Measurements from ENCODE around the gene ING5. TPM values are rescaled to one million over a fixed set of nuclear protein-coding genes. Genes with fewer than 3 reads are reported as not detected.

Gene ING5
- total and polyA plus RNA-seq, 8 donors, result 14.1 to 63.9 (median 22.3) TPM

GRCh38 chr2:241762321-241762932 lies 60.6 kb downstream of the ING5 start:
- no peak for FAIRE-seq
- DNase-seq, result peak in 2 of 6 donors; percentile 9 to 15
- no peaks in the 10 kb centered on the region for H3K36me3 ChIP-seq
- no peaks in the 10 kb centered on the region for H3K27me3 ChIP-seq
- no peak overlapping the region for H3K27ac ChIP-seq
- ATAC-seq, result no peak
- H3K9me3 ChIP-seq, result no peaks in the 10 kb centered on the region
- WGBS, 2 donors, result 77 to 85% methylated on average over 18 of the region's 18 CpGs
- intact Hi-C loops (cut with DNase I), result no loop called here
- H3K4me1 ChIP-seq, result no peaks in the 10 kb centered on the region
- no peak for TF ChIP-seq CTCF (IDR thresholded peaks at IDR 0.05)
- H3K4me3 ChIP-seq, result no peak overlapping the region

GRCh38 chr2:241762933-241763369 lies 61.1 kb downstream of the ING5 start:
- H3K27ac ChIP-seq, result no peak overlapping the region
- H3K27me3 ChIP-seq, result no peaks in the 10 kb centered on the region
- peak in 1 of 6 donors; percentile 14 for DNase-seq
- H3K9me3 ChIP-seq, result no peaks in the 10 kb centered on the region
- FAIRE-seq, result no peak
- intact Hi-C loops (cut with DNase I), result no loop called here
- TF ChIP-seq CTCF (IDR thresholded peaks at IDR 0.05), result no peak
- WGBS, 2 donors, result 88 to 91% methylated on average over 13 of the region's 13 CpGs
- peak in 2 of 4 donors; percentile 32 to 51 for ATAC-seq
- no peaks in the 10 kb centered on the region for H3K36me3 ChIP-seq
- no peak overlapping the region for H3K4me3 ChIP-seq
- H3K4me1 ChIP-seq, result no peaks in the 10 kb centered on the region

DNA sequence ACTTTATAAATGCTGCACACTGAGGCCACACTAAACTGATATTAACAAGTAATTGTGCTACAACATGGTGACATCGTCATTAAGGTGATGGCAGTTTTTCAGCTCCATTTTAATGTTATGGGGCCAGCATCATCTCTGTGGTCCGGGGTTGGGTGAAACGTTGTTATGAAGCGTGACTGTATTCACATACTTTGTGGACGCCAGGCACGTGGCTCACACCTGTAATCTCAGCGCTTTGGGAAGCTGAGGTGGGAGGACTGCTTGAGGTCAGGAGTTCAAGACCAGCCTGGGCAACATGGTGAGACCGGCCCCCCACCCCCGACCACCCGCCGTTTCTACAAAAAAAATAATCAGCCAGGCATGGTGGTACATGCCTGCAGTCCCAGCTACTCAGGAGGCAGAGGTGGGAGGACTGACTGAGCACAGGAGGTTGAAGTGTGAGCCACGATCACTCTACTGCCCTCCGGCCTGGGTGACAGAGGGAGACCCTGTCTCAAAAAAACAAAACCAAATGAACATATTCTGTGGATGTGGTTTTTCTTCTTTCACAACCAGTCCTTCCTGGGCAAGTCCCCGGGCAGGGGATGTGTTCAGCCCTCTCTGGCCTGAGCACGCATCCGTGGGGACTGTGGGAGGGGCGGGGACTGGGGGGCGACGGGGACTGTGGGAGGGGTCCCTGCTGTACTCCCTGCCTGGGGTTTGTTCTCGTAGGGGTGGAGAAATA lies 61.9 kb downstream of the ING5 start:
- DNase-seq (peak in 1 of 6 donors; percentile 18), ATAC-seq (no peak), FAIRE-seq (no peak)
- TF ChIP-seq CTCF (IDR thresholded peaks at IDR 0.05), result no peak
- no peak overlapping the region for H3K27ac ChIP-seq
- H3K4me3 ChIP-seq, result no peak overlapping the region
- no peaks in the 10 kb centered on the region for H3K9me3 ChIP-seq
- 80 to 84% methylated on average over 20 of the region's 20 CpGs for WGBS, 2 donors
- no peaks in the 10 kb centered on the region for H3K4me1 ChIP-seq
- no peaks in the 10 kb centered on the region for H3K36me3 ChIP-seq
- no peaks in the 10 kb centered on the region for H3K27me3 ChIP-seq
- intact Hi-C loops (cut with DNase I), result no loop called here

DNA sequence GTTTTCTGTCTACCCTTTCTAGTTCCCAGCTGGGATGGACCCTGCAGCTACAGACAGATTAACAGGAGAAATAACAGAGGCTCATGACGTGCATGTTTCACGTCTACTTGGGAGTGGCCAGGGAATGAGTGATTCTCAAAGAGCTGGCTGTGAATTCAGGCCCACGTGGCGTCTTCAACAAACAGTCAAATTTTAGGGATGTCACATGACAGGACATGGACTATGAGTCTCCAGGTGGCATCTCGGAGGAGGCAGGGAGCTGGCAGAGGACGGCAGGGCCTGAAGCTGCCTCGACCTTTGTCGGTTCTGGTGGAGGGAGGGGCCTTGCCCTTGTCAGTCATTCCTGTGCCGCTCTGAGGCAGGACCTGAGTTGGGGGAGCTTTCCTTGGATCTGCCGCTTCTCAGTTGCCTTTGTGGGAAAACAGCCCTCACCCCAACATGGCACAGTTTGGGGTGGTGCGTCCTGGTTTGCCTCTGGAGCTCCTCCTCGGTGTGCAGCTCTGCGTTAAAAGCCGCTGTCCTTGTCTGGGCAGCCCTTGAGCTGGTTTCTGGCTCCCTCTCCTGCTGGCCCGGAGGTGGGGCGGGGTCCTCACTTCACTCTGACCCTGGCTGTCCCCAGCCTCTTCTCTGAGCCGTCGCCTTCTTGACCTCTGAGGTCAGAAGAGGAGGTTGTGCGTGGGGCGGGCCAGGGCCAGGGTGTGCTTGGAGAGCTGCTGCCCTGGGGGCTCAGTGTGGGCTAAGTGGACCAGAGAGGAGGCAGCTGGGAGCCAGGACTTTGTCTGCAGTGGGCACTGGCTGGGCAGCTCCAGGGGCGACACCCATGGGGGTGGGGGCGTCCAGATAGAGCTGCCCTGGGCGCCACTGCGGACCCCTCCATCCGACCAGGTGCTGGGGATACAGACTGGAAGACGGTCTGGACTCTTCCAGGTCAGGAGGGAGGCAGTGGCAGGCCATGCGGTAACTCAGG lies 62.7 kb downstream of the ING5 start:
- intact Hi-C loops (cut with DNase I), result no loop called here
- no peak overlapping the region for H3K27ac ChIP-seq
- no peak for ATAC-seq
- FAIRE-seq, result no peak
- WGBS, 2 donors, result 89 to 93% methylated on average over 27 of the region's 27 CpGs
- no peaks in the 10 kb centered on the region for H3K36me3 ChIP-seq
- peak in 1 of 6 donors; percentile 61 for DNase-seq
- TF ChIP-seq CTCF (IDR thresholded peaks at IDR 0.05), result no peak
- H3K27me3 ChIP-seq, result no peaks in the 10 kb centered on the region
- H3K9me3 ChIP-seq, result no peaks in the 10 kb centered on the region
- H3K4me3 ChIP-seq, result no peak overlapping the region
- no peaks in the 10 kb centered on the region for H3K4me1 ChIP-seq

Measured in pancreas (tissue), 10 donors.